Mesendoderm (in vitro differentiated cells): ENCODE data around the gene SLC25A10.
A peak's percentile ranks its signal among the peaks of the same experiment; 100 is the strongest.

Source experiments
- DNase-seq: peaks from one replicate; pipeline ENCODE4 v3.0.0; 2013
- H2AK5ac ChIP-seq: 2 replicates; pipeline ENCODE4 v1.6.1; 2013; ENCODE audit warnings: low read length, inconsistent platforms
- H2BK120ac ChIP-seq: 2 replicates; pipeline ENCODE4 v1.6.1; 2013; ENCODE audit warnings: low read depth, mild to moderate bottlenecking, low read length, moderate library complexity, mixed read lengths
- H2BK15ac ChIP-seq: replicated peaks from 2 replicates; pipeline ENCODE4 v1.6.1; 2013; ENCODE audit warnings: low read depth, mild to moderate bottlenecking, moderate library complexity
- H2BK5ac ChIP-seq: 2 replicates; pipeline ENCODE4 v1.6.1; 2013; ENCODE audit warnings: low read length, inconsistent platforms
- H3K18ac ChIP-seq: 2 replicates; pipeline ENCODE4 v1.6.1; 2013; ENCODE audit warnings: mild to moderate bottlenecking, low read length, mixed read lengths
- H3K23ac ChIP-seq: one replicate; pipeline ENCODE4 v1.6.1; 2013; ENCODE audit warnings: low read length
- H3K27ac ChIP-seq: 2 replicates; pipeline ENCODE4 v1.5.1; 2013; ENCODE audit warnings: low read depth, mild to moderate bottlenecking, inconsistent platforms, low read length, moderate library complexity
- H3K27me3 ChIP-seq: 2 replicates; pipeline ENCODE4 v1.6.1; 2013; ENCODE audit warnings: low read length, control low read depth, mild to moderate bottlenecking, inconsistent platforms; ENCODE audit not compliant: insufficient read depth, poor library complexity
- H3K36me3 ChIP-seq: 2 replicates; pipeline ENCODE4 v1.6.1; 2013; ENCODE audit warnings: low read length, inconsistent platforms; ENCODE audit not compliant: control insufficient read depth, insufficient read depth
- H3K4ac ChIP-seq: one replicate; pipeline ENCODE4 v1.6.1; 2013; ENCODE audit warnings: low read depth, mild to moderate bottlenecking, low read length, moderate library complexity
- H3K4me1 ChIP-seq: 2 replicates; pipeline ENCODE4 v1.6.1; 2013; ENCODE audit warnings: low read depth, low read length, inconsistent platforms; ENCODE audit not compliant: control insufficient read depth
- H3K4me2 ChIP-seq: 2 replicates; pipeline ENCODE4 v1.6.1; 2013; ENCODE audit warnings: low read length
- H3K4me3 ChIP-seq: 2 replicates; pipeline ENCODE4 v1.5.1; 2013; ENCODE audit warnings: mild to moderate bottlenecking, low read length
- H3K56ac ChIP-seq: one replicate; pipeline ENCODE4 v1.6.1; 2013; ENCODE audit warnings: low read length
- H3K79me1 ChIP-seq: 2 replicates; pipeline ENCODE4 v1.6.1; 2013; ENCODE audit warnings: low read length, inconsistent platforms
- H3K79me2 ChIP-seq: 2 replicates; pipeline ENCODE4 v1.6.1; 2013; ENCODE audit warnings: mild to moderate bottlenecking, low read length; ENCODE audit not compliant: control insufficient read depth, insufficient read depth
- H3K9ac ChIP-seq: 2 replicates; pipeline ENCODE4 v1.6.1; 2013; ENCODE audit warnings: low read length, inconsistent platforms
- H4K5ac ChIP-seq: one replicate; pipeline ENCODE4 v1.6.1; 2013; ENCODE audit warnings: low read length
- H4K8ac ChIP-seq: one replicate; pipeline ENCODE4 v1.6.1; 2013; ENCODE audit warnings: low read depth, mild to moderate bottlenecking, control low read depth, low read length, moderate library complexity
- WGBS: extraction: QIAGEN DNeasy Blood & Tissue Kit; methylation state at CpG from one replicate; pipeline ENCODE4 v1.1.7; 2013; ENCODE audit warnings: low lambda C conversion rate, missing lambda C conversion rate; ENCODE audit not compliant: insufficient coverage; ENCODE audit errors: extremely low coverage; 5-methylcytosine and 5-hydroxymethylcytosine counted together

SLC25A10 gene

DNA sequence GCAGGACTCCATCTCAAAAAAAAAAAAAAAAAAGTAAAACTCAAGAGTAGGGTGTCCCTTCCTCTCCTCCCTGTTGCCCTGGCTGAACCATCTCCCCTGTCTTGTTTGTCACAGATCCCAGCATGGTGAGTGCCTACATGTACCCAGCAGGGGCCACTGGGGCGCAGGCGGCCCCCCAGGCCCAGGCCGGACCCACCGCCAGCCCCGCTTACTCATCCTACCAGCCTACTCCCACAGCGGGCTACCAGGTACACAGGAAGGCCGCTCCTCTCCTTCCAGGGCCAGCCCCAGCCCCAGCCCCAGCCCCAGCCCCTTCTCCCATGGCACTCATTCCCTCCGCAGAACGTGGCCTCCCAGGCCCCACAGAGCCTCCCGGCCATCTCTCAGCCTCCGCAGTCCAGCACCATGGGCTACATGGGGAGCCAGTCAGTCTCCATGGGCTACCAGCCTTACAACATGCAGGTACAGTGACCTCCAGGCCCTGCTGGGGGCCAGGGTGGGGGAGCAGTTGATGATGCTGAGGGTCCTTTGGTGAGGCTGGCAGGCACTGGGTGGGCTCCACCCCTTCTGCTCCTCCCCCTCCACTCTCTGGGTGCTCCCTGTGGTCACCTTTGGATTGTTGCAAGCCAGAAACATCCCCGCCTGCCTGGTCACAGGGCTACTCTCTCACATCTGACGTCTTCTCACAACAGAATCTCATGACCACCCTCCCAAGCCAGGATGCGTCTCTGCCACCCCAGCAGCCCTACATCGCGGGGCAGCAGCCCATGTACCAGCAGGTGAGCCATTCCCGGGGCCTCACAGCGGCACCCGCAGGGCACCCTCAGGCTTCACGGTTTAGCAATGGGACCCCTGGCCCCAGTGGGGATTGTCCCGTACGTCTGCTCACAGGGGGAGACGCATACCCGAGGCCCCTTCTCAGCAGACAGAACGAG is 11.5 kb upstream of the SLC25A10 start:
- H3K9ac ChIP-seq = no peak overlapping the region
- no peaks in the 10 kb centered on the region for H3K4me1 ChIP-seq
- no peak overlapping the region for H3K56ac ChIP-seq
- no peak overlapping the region for H2BK5ac ChIP-seq
- H2AK5ac ChIP-seq = no peak overlapping the region
- WGBS = no CpG with 5 or more reads among the region's 25 CpGs
- H4K5ac ChIP-seq = no peak overlapping the region
- no peak overlapping the region for H2BK120ac ChIP-seq
- peaks cover 14% of the 10 kb centered on the region for H3K36me3 ChIP-seq
- no peak overlapping the region for H2BK15ac ChIP-seq
- H3K79me2 ChIP-seq = peaks cover 35% of the 10 kb centered on the region
- no peak overlapping the region for H3K4me2 ChIP-seq
- no peak overlapping the region for H3K4me3 ChIP-seq
- H3K18ac ChIP-seq = no peak overlapping the region
- no peak overlapping the region for H3K4ac ChIP-seq
- H3K23ac ChIP-seq = no peak overlapping the region
- H3K27me3 ChIP-seq = no peaks in the 10 kb centered on the region
- DNase-seq = no peak
- H4K8ac ChIP-seq = no peak overlapping the region
- H3K79me1 ChIP-seq = peaks cover 12% of the 10 kb centered on the region
- H3K27ac ChIP-seq = no peak overlapping the region

DNA sequence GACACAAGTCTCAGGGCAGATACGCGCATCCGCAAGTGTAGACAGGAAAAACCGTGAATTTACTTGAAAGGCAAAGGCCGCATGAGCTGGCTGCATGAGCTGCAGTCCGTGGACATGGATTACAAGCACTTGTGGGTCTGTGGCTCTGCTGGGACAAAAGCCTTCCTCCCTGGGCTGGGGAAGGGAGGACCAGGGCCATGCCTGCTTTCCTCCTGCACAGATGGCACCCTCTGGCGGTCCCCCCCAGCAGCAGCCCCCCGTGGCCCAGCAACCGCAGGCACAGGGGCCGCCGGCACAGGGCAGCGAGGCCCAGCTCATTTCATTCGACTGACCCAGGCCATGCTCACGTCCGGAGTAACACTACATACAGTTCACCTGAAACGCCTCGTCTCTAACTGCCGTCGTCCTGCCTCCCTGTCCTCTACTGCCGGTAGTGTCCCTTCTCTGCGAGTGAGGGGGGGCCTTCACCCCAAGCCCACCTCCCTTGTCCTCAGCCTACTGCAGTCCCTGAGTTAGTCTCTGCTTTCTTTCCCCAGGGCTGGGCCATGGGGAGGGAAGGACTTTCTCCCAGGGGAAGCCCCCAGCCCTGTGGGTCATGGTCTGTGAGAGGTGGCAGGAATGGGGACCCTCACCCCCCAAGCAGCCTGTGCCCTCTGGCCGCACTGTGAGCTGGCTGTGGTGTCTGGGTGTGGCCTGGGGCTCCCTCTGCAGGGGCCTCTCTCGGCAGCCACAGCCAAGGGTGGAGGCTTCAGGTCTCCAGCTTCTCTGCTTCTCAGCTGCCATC is 10.6 kb upstream of the SLC25A10 start:
- Histone ChIP-seq H3K23ac (no peak overlapping the region), H3K27ac (no peak overlapping the region), H2BK15ac (no peak overlapping the region), H3K4me2 (no peak overlapping the region), H3K27me3 (no peaks in the 10 kb centered on the region), H2BK5ac (no peak overlapping the region), H3K56ac (no peak overlapping the region), H3K18ac (no peak overlapping the region), H3K36me3 (peaks cover 13% of the 10 kb centered on the region), H3K9ac (peak overlapping the region; percentile 11), H3K4ac (no peak overlapping the region), H4K8ac (no peak overlapping the region), H4K5ac (no peak overlapping the region), H2BK120ac (no peak overlapping the region), H3K79me2 (peaks cover 35% of the 10 kb centered on the region), H3K4me3 (no peak overlapping the region), H2AK5ac (no peak overlapping the region), H3K79me1 (peaks cover 12% of the 10 kb centered on the region), H3K4me1 (no peaks in the 10 kb centered on the region)
- WGBS = no CpG with 5 or more reads among the region's 23 CpGs
- no peak for DNase-seq

DNA sequence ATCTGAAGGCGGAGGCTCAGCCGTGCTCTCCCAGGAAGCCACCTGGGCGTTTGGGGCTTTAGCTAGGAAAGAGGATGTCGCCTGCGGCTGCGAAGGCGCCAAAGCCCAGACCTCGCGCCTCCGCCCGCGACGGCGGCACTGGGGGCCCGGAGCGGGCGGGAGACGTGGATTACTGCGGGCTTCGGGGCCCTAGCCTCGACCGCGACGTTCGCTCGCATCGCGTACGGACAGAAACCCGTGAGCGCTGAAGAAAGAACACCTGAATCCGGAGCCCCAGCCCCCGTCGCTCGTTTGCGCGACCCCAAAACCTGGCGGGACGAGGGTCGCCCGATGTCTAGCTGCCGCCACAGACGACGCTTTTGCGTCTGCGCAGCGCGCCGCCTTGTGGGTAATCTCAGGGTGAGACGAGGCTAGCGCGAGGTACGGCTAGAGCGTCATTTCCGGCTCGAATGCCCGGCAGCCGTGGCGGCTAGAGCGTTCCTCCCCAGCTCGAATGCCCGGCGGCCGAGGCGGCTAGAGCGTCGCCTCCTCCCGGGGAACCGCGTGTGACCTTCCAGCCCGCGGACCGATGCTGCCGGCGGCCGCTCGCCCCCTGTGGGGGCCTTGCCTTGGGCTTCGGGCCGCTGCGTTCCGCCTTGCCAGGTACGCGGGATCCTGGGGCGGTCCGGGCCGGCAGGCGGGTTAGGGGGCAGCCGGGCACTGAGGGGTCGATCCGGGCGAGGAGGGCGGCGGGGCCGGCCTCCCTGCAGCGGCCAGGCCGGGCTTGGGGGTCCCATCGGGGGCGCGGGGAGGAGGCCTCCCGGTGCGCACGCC is 8.9 kb upstream of the SLC25A10 start, which contains the start of gene MRPL12:
Gene MRPL12, plus strand, starts transcription at position 434 of the 813 bp plus-strand sequence. Its CDS starts 135 bp downstream, at position 569.
- DNase-seq = peak; percentile 96
- Histone ChIP-seq H3K9ac (peak within 1 kb of the TSS; percentile 97), H3K36me3 (peaks cover 6% of the 10 kb centered on the region)

DNA sequence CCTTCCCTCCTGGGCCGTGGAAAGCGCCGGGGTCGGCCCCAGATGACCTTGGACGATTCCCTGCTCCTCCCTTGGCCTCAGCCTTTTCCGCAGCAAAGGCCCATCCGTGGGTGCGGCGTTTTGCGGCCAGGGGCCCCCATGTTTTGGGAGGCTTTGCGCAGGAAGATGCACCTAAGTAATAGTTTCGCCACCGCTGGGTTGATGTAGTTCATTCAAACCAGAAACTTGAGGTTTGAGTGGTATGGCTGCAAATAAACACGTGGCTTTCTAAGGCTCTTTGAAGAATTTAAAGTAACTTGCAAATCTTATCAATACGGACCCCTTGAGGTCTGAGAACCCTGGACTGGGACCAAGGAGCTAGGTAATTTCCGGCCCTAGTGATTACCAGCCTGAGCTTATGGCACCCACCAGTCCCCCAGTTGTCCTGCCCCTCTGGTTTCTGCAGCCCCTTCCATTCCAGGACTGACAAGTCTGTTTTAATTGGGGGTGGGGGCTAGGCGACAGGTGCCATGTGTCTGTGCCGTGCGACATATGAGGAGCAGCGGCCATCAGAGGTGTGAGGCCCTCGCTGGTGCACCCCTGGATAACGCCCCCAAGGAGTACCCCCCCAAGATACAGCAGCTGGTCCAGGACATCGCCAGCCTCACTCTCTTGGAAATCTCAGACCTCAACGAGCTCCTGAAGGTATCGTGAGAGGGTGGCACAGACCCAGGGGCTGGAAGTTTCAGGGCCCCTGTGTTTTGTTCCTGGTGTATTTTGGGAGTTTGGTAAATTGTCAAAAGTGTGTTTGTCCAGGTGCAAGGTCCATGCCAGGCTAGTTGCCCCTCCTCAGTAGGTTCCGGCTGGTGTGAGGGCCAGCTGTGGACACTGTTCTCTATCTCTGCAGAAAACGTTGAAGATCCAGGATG is 8.1 kb upstream of the SLC25A10 start:
- H3K56ac ChIP-seq = peak overlapping the region; percentile 97
- H3K18ac ChIP-seq = peak overlapping the region; percentile 96
- no CpG with 5 or more reads among the region's 27 CpGs for WGBS
- no peak overlapping the region for H4K5ac ChIP-seq
- peak overlapping the region; percentile 83 for H3K4ac ChIP-seq
- H4K8ac ChIP-seq = peak overlapping the region; percentile 82
- no peak for DNase-seq
- H3K4me2 ChIP-seq = peak overlapping the region; percentile 90
- H3K23ac ChIP-seq = peak overlapping the region; percentile 97
- no peak overlapping the region for H2BK15ac ChIP-seq
- peak overlapping the region; percentile 25 for H3K27ac ChIP-seq
- H3K36me3 ChIP-seq = peaks cover 6% of the 10 kb centered on the region
- no peaks in the 10 kb centered on the region for H3K4me1 ChIP-seq
- no peaks in the 10 kb centered on the region for H3K27me3 ChIP-seq
- H2BK5ac ChIP-seq = no peak overlapping the region
- H3K4me3 ChIP-seq = peak overlapping the region; percentile 95
- H3K79me1 ChIP-seq = peaks cover 12% of the 10 kb centered on the region
- H2AK5ac ChIP-seq = no peak overlapping the region
- H3K9ac ChIP-seq = peak overlapping the region; percentile 97
- peak overlapping the region; percentile 19 for H2BK120ac ChIP-seq
- peaks cover 35% of the 10 kb centered on the region for H3K79me2 ChIP-seq

More for the DNA sequence above, 8.9 kb upstream of the SLC25A10 start, which contains the start of gene MRPL12:
- Histone ChIP-seq H3K56ac (peak within 1 kb of the TSS; percentile 98), H3K4me3 (peak within 1 kb of the TSS; percentile 95), H3K27me3 (no peaks in the 10 kb centered on the region), H2BK5ac (no peak within 1 kb of the TSS), H2BK120ac (peak within 1 kb of the TSS; percentile 19), H2BK15ac (no peak within 1 kb of the TSS), H3K79me1 (peaks cover 12% of the 10 kb centered on the region), H3K27ac (peak within 1 kb of the TSS; percentile 53), H3K4me2 (peak within 1 kb of the TSS; percentile 90), H3K4ac (peak within 1 kb of the TSS; percentile 83), H3K4me1 (no peaks in the 10 kb centered on the region), H2AK5ac (no peak within 1 kb of the TSS), H3K23ac (peak within 1 kb of the TSS; percentile 97), H3K79me2 (peaks cover 35% of the 10 kb centered on the region), H4K5ac (no peak within 1 kb of the TSS), H4K8ac (peak within 1 kb of the TSS; percentile 82), H3K18ac (peak within 1 kb of the TSS; percentile 96)
- WGBS = no CpG with 5 or more reads among the region's 102 CpGs
